ENCODE results near the gene IGF1.

- TF ChIP-seq, protein P1, sequence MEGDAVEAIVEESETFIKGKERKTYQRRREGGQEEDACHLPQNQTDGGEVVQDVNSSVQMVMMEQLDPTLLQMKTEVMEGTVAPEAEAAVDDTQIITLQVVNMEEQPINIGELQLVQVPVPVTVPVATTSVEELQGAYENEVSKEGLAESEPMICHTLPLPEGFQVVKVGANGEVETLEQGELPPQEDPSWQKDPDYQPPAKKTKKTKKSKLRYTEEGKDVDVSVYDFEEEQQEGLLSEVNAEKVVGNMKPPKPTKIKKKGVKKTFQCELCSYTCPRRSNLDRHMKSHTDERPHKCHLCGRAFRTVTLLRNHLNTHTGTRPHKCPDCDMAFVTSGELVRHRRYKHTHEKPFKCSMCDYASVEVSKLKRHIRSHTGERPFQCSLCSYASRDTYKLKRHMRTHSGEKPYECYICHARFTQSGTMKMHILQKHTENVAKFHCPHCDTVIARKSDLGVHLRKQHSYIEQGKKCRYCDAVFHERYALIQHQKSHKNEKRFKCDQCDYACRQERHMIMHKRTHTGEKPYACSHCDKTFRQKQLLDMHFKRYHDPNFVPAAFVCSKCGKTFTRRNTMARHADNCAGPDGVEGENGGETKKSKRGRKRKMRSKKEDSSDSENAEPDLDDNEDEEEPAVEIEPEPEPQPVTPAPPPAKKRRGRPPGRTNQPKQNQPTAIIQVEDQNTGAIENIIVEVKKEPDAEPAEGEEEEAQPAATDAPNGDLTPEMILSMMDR (IDR thresholded peaks at IDR 0.05; ENCODE audit: low read length), result no peak
- TF ChIP-seq EZH2 (optimal IDR thresholded peaks at IDR 0.05; ENCODE audit: low read depth, low read length) (no peak), EZH2phosphoT487 (IDR thresholded peaks at IDR 0.05; ENCODE audit: low read length) (no peak)
Measured at GRCh38 chr12:102433304-102433703, 47.1 kb downstream of the IGF1 start.

All from MM.1S (cell line).